PFSK-1 (cell line): ENCODE measurements around the gene FBXL13.

Experiments
- FOXP2 ChIP-seq: optimal IDR thresholded peaks from 2 replicates; pipeline ENCODE3; 2011; ENCODE audit warnings: borderline replicate concordance, control low read depth, inconsistent platforms; ENCODE audit not compliant: insufficient read depth; ENCODE audit errors: extremely low read length, extremely low read depth
- POLR2AphosphoS5 ChIP-seq: IDR thresholded peaks from 2 replicates; pipeline ENCODE4 v1.6.1; 2012; ENCODE audit warnings: low read depth, mild to moderate bottlenecking, control low read depth, low read length, moderate library complexity
- SIN3A ChIP-seq: IDR thresholded peaks from 2 replicates; pipeline ENCODE4 v1.6.1; 2012; ENCODE audit warnings: mild to moderate bottlenecking, low read length, moderate library complexity, borderline replicate concordance; ENCODE audit not compliant: insufficient read depth
- TAF1 ChIP-seq: IDR thresholded peaks from 2 replicates; pipeline ENCODE4 v1.6.1; 2012; ENCODE audit warnings: low read length, control low read depth, borderline replicate concordance; ENCODE audit not compliant: insufficient read depth

GRCh38 chr7:102856036-102856435 is 218.6 kb downstream of the FBXL13 start:
- no peak for TF ChIP-seq POLR2AphosphoS5
- no peak for TF ChIP-seq SIN3A
- no peak for TF ChIP-seq TAF1
- no peak for TF ChIP-seq FOXP2
